HCT116 (cell line): ENCODE data around the gene ZMYM4. TPM values are rescaled to one million over a fixed set of nuclear protein-coding genes. Genes with fewer than 3 reads are reported as not detected.

Source experiments
- ATAC-seq: fragments of 200-7000 bp; cut with Tn5 transposase; 2 replicates; pipeline ENCODE4 v1.9.1; 2020; ENCODE audit warnings: mild to moderate bottlenecking, moderate library complexity
- BruUV-seq: library from RNA; stranded (reverse); fragments of 400-500 nt; replicated peaks from 2 replicates; lab custom pipeline; 2021; lab: Mats Ljungman, UMichigan
- CTCF ChIA-PET: fragments of 300-600 bp; sonication (Branson Sonifier 250); formaldehyde crosslinking; loops from one replicate; lab custom pipeline; 2021; ENCODE audit warnings: antibody characterized with exemption; lab: Charles Lee
- POLR2A ChIA-PET: fragments of 300-600, 350-600 bp; sonication (Branson Sonifier 250); formaldehyde crosslinking; loops from one replicate; lab custom pipeline; 2021; ENCODE audit warnings: antibody characterized with exemption; lab: Charles Lee
- RAD21 ChIA-PET, 2 experiments: fragments of 300-600 bp; sonication (Branson Sonifier 250); formaldehyde crosslinking; loops; one replicate each; lab custom pipeline; 2023; ENCODE audit warnings: low total read pairs in 2 of 2; ENCODE audit not compliant: uncharacterized antibody in 2 of 2, unreplicated experiment in 2 of 2, low non-redundant PET in 1 of 2; lab: Charles Lee
- DNase-seq: peaks from one replicate; pipeline ENCODE4 v3.0.0-alpha.2; 2010; ENCODE audit warnings: low read depth, low spot score
- H2AFZ ChIP-seq: fragments of 200-600 bp; shearing (Covaris generic), sonication (generic); 2 replicates; pipeline ENCODE4 v1.6.1; 2017; ENCODE audit warnings: low read depth, mixed run types, mixed read lengths, antibody characterized with exemption, low read length; ENCODE audit not compliant: poor library complexity, severe bottlenecking
- H3K27ac ChIP-seq: 2 replicates; pipeline ENCODE4 v1.5.1; 2012; ENCODE audit warnings: low read depth, low read length
- H3K27me3 ChIP-seq: fragments of 200-600 bp; sonication (generic); 2 replicates; pipeline ENCODE4 v1.6.1; 2016; ENCODE audit warnings: mixed run types, low read length, mixed read lengths; ENCODE audit not compliant: insufficient read depth
- H3K36me3 ChIP-seq, 2 experiments: fragments of 200-500 bp in 1 of 2; fragments of 200-600 bp in 1 of 2; sonication (Bioruptor generic) in 1 of 2; sonication (generic) in 1 of 2; 2 replicates each; pipeline versions ENCODE4 v1.5.1 to v1.6.1; 2014 to 2016; ENCODE audit warnings: low read length in 2 of 2, inconsistent platforms in 1 of 2, mixed read lengths in 1 of 2, mixed run types in 1 of 2; ENCODE audit not compliant: insufficient read depth in 2 of 2, control insufficient read depth in 1 of 2
- H3K4me1 ChIP-seq, 2 experiments: fragments of 200-600 bp in 1 of 2; sonication (generic) in 1 of 2; 2 replicates each; pipeline versions ENCODE4 v1.5.1 to v1.6.1; 2012 to 2017; ENCODE audit warnings: low read length in 2 of 2, inconsistent platforms in 1 of 2, mild to moderate bottlenecking in 1 of 2, mixed read lengths in 1 of 2, mixed run types in 1 of 2, moderate library complexity in 1 of 2; ENCODE audit not compliant: insufficient read depth in 2 of 2, control insufficient read depth in 1 of 2
- H3K4me2 ChIP-seq: fragments of 200-600 bp; sonication (generic); 2 replicates; pipeline ENCODE4 v1.6.1; 2017; ENCODE audit warnings: mixed run types, low read length, mixed read lengths
- H3K4me3 ChIP-seq, 2 experiments: fragments of 200-600 bp in 1 of 2; sonication (generic) in 1 of 2; replicated peaks in 1 of 2; 2 replicates each; pipeline ENCODE4 v1.5.1; 2011 to 2016; ENCODE audit warnings: low read length in 2 of 2, control low read depth in 1 of 2, low read depth in 1 of 2, mild to moderate bottlenecking in 1 of 2, mixed read lengths in 1 of 2, mixed run types in 1 of 2
- H3K79me2 ChIP-seq: fragments of 200-600 bp; sonication (generic); 2 replicates; pipeline ENCODE4 v1.6.1; 2017; ENCODE audit warnings: mild to moderate bottlenecking, mixed run types, low read length, moderate library complexity, mixed read lengths; ENCODE audit not compliant: insufficient read depth
- H3K9ac ChIP-seq: fragments of 200-600 bp; sonication (generic); 2 replicates; pipeline ENCODE4 v1.6.1; 2016; ENCODE audit warnings: low read length, mixed read lengths
- H3K9me2 ChIP-seq: fragments of 200-600 bp; sonication (generic), shearing (Covaris generic); 2 replicates; pipeline ENCODE4 v1.6.1; 2017; ENCODE audit warnings: mixed run types, mild to moderate bottlenecking, moderate library complexity; ENCODE audit not compliant: insufficient read depth
- H3K9me3 ChIP-seq, 2 experiments: fragments of 200-500 bp in 1 of 2; fragments of 200-600 bp in 1 of 2; sonication (Bioruptor generic) in 1 of 2; sonication (generic) in 1 of 2; 2 replicates each; pipeline ENCODE4 v1.6.1; 2014 to 2017; ENCODE audit warnings: low read length in 2 of 2, mixed read lengths in 2 of 2, inconsistent platforms in 1 of 2, low read depth in 1 of 2, mild to moderate bottlenecking in 1 of 2, mixed run types in 1 of 2, moderate library complexity in 1 of 2; ENCODE audit not compliant: control insufficient read depth in 1 of 2, insufficient read depth in 1 of 2
- H4K20me1 ChIP-seq: fragments of 200-600 bp; sonication (generic), shearing (Covaris generic); 2 replicates; pipeline ENCODE4 v1.6.1; 2017; ENCODE audit warnings: mixed run types, mild to moderate bottlenecking, moderate library complexity; ENCODE audit not compliant: insufficient read depth
- CBX3 ChIP-seq: IDR thresholded peaks from 2 replicates; pipeline ENCODE4 v1.6.1; 2012; ENCODE audit warnings: low read depth
- CEBPB ChIP-seq: IDR thresholded peaks from 2 replicates; pipeline ENCODE4 v1.6.1; 2012; ENCODE audit warnings: low read depth
- EGR1 ChIP-seq: IDR thresholded peaks from 2 replicates; pipeline ENCODE4 v1.6.1; 2012; ENCODE audit warnings: low read depth
- ELF1 ChIP-seq: IDR thresholded peaks from 2 replicates; pipeline ENCODE4 v1.6.1; 2012; ENCODE audit warnings: low read depth, borderline replicate concordance
- EZH2 ChIP-seq: fragments of 200-600 bp; sonication (generic); IDR thresholded peaks from 2 replicates; pipeline ENCODE4 v1.6.1; 2017; ENCODE audit warnings: antibody characterized with exemption, mixed run types
- FOSL1 ChIP-seq: IDR thresholded peaks from 2 replicates; pipeline ENCODE4 v1.6.1; 2012; ENCODE audit warnings: low read depth
- JUND ChIP-seq: IDR thresholded peaks from 2 replicates; pipeline ENCODE4 v1.6.1; 2012
- POLR2A ChIP-seq: IDR thresholded peaks from 2 replicates; pipeline ENCODE4 v1.7.0; 2011; ENCODE audit warnings: borderline replicate concordance; ENCODE audit not compliant: insufficient read depth, insufficient read length; ENCODE audit errors: extremely low read depth
- POLR2AphosphoS5 ChIP-seq: IDR thresholded peaks from 2 replicates; pipeline ENCODE4 v1.6.1; 2011; ENCODE audit warnings: mild to moderate bottlenecking, low read depth, low read length, moderate library complexity
- RAD21 ChIP-seq: IDR thresholded peaks from 2 replicates; pipeline ENCODE4 v1.6.1; 2012; ENCODE audit warnings: low read depth, mild to moderate bottlenecking
- SIN3A ChIP-seq: IDR thresholded peaks from 2 replicates; pipeline ENCODE4 v1.6.1; 2012; ENCODE audit warnings: low read depth
- SRF ChIP-seq: IDR thresholded peaks from 2 replicates; pipeline ENCODE4 v1.6.1; 2012; ENCODE audit warnings: low read depth
- YY1 ChIP-seq: IDR thresholded peaks from 2 replicates; pipeline ENCODE4 v1.6.1; 2011; ENCODE audit warnings: low read length, low read depth, moderate library complexity, mild to moderate bottlenecking; ENCODE audit not compliant: insufficient replicate concordance; ENCODE audit errors: extremely low read depth
- ZFX ChIP-seq: fragments of 450-650 bp; IDR thresholded peaks from 2 replicates; pipeline ENCODE4 v1.6.1; 2017
- intact Hi-C: fragments of 100-400 bp; cut with micrococcal nuclease; formaldehyde crosslinking; loops from 2 replicates; pipeline ENCODE4 v1.10.0; 2022
- total RNA-seq: library from RNA; stranded (reverse); gene quantifications from one replicate; pipeline ENCODE4 v1.2.1, GENCODE V29; 2021; ENCODE audit not compliant: unreplicated experiment
- TF ChIP-seq, protein P1 (sequence below): IDR thresholded peaks from 2 replicates; pipeline ENCODE4 v1.6.1; 2012
- TF ChIP-seq, protein P2 (sequence below): IDR thresholded peaks from 2 replicates; pipeline ENCODE4 v1.6.1; 2012
- TF ChIP-seq, protein P3 (sequence below), 3 experiments: fragments of 200-600 bp in 1 of 3; sonication (generic) in 1 of 3; IDR thresholded peaks in 2 of 3; conservative IDR thresholded peaks in 1 of 3; 2 replicates each; pipeline ENCODE4 v1.5.1; 2012 to 2017; ENCODE audit warnings: low read depth in 2 of 3, low read length in 2 of 3, antibody characterized with exemption in 1 of 3, borderline replicate concordance in 1 of 3, control low read depth in 1 of 3, mild to moderate bottlenecking in 1 of 3, mixed read lengths in 1 of 3, mixed run types in 1 of 3, moderate library complexity in 1 of 3; ENCODE audit not compliant: insufficient read depth in 1 of 3
- TF ChIP-seq, protein P4 (sequence below): IDR thresholded peaks from 2 replicates; pipeline ENCODE4 v1.6.1; 2011; ENCODE audit warnings: mild to moderate bottlenecking, low read length, moderate library complexity; ENCODE audit not compliant: insufficient replicate concordance; ENCODE audit errors: extremely low read depth

ZMYM4 gene
- total RNA-seq, 1 experiment from 2014 or later: 58.0 TPM

DNA sequence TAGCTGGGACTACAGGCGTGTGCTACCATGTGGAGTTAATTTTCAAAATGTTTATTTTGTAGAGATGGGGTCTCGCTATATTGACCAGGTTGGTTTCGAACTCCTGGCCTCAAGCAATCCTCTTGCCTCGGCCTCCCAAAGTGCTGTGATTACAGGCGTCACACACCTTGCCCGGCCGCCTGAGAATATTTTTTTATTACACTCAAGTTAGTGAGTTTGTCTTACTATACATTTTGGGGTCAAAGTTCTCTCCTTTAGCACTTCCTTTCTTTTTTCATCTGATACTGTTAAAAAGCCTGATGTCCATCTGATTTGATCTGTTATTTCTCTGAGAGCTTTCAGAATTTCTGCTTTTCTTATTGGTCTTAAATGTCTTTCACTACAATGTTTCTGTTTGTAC, 159.9 kb downstream of the ZMYM4 start:
- H3K9me3 ChIP-seq: no peaks in the 10 kb centered on the region
- no peak overlapping the region for H3K4me3 ChIP-seq
- no peaks in the 10 kb centered on the region for H4K20me1 ChIP-seq
- intact Hi-C loops: no loop called here
- H3K9me2 ChIP-seq: no peaks in the 10 kb centered on the region
- POLR2A ChIA-PET: no interaction called here
- H3K79me2 ChIP-seq: no peaks in the 10 kb centered on the region
- DNase-seq: no peak
- H3K4me1 ChIP-seq: no peaks in the 10 kb centered on the region
- no peak overlapping the region for H2AFZ ChIP-seq
- TF ChIP-seq CEBPB (no peak), EZH2 (no peak), CBX3 (no peak), ZFX (no peak), FOSL1 (no peak), RAD21 (no peak), SRF (no peak), ELF1 (no peak), EGR1 (no peak), SIN3A (no peak), YY1 (no peak), POLR2AphosphoS5 (no peak)
- TF ChIP-seq, protein P1, sequence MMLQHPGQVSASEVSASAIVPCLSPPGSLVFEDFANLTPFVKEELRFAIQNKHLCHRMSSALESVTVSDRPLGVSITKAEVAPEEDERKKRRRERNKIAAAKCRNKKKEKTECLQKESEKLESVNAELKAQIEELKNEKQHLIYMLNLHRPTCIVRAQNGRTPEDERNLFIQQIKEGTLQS: no peak
- TF ChIP-seq, protein P2, sequence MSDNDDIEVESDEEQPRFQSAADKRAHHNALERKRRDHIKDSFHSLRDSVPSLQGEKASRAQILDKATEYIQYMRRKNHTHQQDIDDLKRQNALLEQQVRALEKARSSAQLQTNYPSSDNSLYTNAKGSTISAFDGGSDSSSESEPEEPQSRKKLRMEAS: no peak
- BruUV-seq: no TSS peak
- no peak overlapping the region for H3K4me2 ChIP-seq
- H3K27ac ChIP-seq: no peak overlapping the region
- ATAC-seq: no peak
- 0 out of 4 replicates have a peak, but pooled peaks cover 0 to 6% of the 10 kb centered on the region in 2 experiments for H3K36me3 ChIP-seq
- H3K27me3 ChIP-seq: no peaks in the 10 kb centered on the region
- CTCF ChIA-PET: interaction anchor here (0.7 kb wide), 1 partner anchor 23 kb away, joined by 3 read pairs; no protein-coding TSS in a partner anchor
- RAD21 ChIA-PET: no interaction called here
- no peak overlapping the region for H3K9ac ChIP-seq

DNA sequence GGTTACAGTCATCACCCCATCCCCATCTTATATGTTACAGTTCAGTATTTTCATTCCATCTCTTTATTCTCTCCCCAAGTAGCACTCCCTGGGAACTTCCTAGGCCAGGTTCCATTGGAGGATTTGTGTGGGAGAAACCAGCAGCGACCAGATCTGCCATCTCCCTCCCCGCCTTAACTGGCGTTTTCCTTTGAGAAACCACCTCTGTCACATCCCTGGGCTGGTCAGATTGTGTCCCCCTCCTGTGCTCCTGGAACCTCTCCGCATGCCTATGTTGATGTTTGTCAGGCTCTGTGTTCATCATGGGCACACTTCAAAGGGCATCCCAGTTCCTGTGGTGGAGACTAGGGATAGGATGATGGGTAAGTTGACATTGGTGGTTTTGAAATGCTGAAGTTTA, 162.3 kb downstream of the ZMYM4 start:
- no TSS peak for BruUV-seq
- Histone ChIP-seq H2AFZ (no peak overlapping the region), H3K79me2 (no peaks in the 10 kb centered on the region), H3K9ac (no peak overlapping the region), H3K9me3 (no peaks in the 10 kb centered on the region), H4K20me1 (no peaks in the 10 kb centered on the region), H3K4me2 (no peak overlapping the region), H3K27ac (no peak overlapping the region), H3K4me3 (no peak overlapping the region), H3K4me1 (no peaks in the 10 kb centered on the region), H3K27me3 (no peaks in the 10 kb centered on the region), H3K36me3 (peaks cover 2 to 6% of the 10 kb centered on the region in 2 experiments; a peak in 1 of 4 replicates), H3K9me2 (no peaks in the 10 kb centered on the region)
- no peak for ATAC-seq
- intact Hi-C loops: no loop called here
- ChIA-PET RAD21 (no interaction called here), CTCF (no interaction called here), POLR2A (no interaction called here)
- DNase-seq: no peak
- TF ChIP-seq, protein P3, sequence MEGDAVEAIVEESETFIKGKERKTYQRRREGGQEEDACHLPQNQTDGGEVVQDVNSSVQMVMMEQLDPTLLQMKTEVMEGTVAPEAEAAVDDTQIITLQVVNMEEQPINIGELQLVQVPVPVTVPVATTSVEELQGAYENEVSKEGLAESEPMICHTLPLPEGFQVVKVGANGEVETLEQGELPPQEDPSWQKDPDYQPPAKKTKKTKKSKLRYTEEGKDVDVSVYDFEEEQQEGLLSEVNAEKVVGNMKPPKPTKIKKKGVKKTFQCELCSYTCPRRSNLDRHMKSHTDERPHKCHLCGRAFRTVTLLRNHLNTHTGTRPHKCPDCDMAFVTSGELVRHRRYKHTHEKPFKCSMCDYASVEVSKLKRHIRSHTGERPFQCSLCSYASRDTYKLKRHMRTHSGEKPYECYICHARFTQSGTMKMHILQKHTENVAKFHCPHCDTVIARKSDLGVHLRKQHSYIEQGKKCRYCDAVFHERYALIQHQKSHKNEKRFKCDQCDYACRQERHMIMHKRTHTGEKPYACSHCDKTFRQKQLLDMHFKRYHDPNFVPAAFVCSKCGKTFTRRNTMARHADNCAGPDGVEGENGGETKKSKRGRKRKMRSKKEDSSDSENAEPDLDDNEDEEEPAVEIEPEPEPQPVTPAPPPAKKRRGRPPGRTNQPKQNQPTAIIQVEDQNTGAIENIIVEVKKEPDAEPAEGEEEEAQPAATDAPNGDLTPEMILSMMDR (IDR thresholded peaks at IDR 0.05 in 2 of 3, conservative IDR thresholded peaks at IDR 0.05 in 1 of 3; ENCODE audit: borderline replicate concordance in 1 of 3, insufficient read depth in 1 of 3, low read depth in 2 of 3, low read length in 2 of 3): no peak
- TF ChIP-seq FOSL1 (no peak), SRF (no peak), CEBPB (no peak), JUND (no peak), YY1 (no peak), EGR1 (no peak), ZFX (no peak), RAD21 (no peak), POLR2A (no peak), EZH2 (no peak)
- TF ChIP-seq, protein P2: no peak
- TF ChIP-seq, protein P4, sequence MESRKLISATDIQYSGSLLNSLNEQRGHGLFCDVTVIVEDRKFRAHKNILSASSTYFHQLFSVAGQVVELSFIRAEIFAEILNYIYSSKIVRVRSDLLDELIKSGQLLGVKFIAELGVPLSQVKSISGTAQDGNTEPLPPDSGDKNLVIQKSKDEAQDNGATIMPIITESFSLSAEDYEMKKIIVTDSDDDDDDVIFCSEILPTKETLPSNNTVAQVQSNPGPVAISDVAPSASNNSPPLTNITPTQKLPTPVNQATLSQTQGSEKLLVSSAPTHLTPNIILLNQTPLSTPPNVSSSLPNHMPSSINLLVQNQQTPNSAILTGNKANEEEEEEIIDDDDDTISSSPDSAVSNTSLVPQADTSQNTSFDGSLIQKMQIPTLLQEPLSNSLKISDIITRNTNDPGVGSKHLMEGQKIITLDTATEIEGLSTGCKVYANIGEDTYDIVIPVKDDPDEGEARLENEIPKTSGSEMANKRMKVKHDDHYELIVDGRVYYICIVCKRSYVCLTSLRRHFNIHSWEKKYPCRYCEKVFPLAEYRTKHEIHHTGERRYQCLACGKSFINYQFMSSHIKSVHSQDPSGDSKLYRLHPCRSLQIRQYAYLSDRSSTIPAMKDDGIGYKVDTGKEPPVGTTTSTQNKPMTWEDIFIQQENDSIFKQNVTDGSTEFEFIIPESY: no peak
